HepG2 (cell line): ENCODE results near the gene DAB1. TPM values are rescaled to one million over a fixed set of nuclear protein-coding genes. Genes with fewer than 3 reads are reported as not detected.

Source experiments
- ATF1 ChIP-seq: IDR thresholded peaks from 2 replicates; pipeline ENCODE4 v1.6.1; 2016; ENCODE audit warnings: mild to moderate bottlenecking, control low read depth
- FOSL2 ChIP-seq: sonication (generic); formaldehyde crosslinking; IDR thresholded peaks from 2 replicates; pipeline ENCODE4 v1.4.0; 2020; ENCODE audit warnings: missing genetic modification reagents
- FOXJ3 ChIP-seq: sonication (generic); formaldehyde crosslinking; IDR thresholded peaks from 2 replicates; pipeline ENCODE4 v1.4.0; 2020; ENCODE audit warnings: missing genetic modification reagents, mild to moderate bottlenecking, borderline replicate concordance
- HDAC1 ChIP-seq: sonication (generic); formaldehyde crosslinking; IDR thresholded peaks from 2 replicates; pipeline ENCODE4 v1.5.1; 2020; ENCODE audit warnings: mild to moderate bottlenecking, missing genetic modification reagents
- PHF21A ChIP-seq: sonication (generic); formaldehyde crosslinking; IDR thresholded peaks from 2 replicates; pipeline ENCODE4 v1.5.0; 2020; ENCODE audit warnings: mild to moderate bottlenecking, missing genetic modification reagents
- POLR2G ChIP-seq: fragments of 200-400 bp; formaldehyde crosslinking; IDR thresholded peaks from 2 replicates; pipeline ENCODE4 v1.6.1; 2018; ENCODE audit warnings: mild to moderate bottlenecking, low read depth, low read length, moderate library complexity
- TEAD3 ChIP-seq: optimal IDR thresholded peaks from 2 replicates; pipeline ENCODE3; 2016; ENCODE audit warnings: borderline replicate concordance
- ZBTB7A ChIP-seq: sonication (generic); formaldehyde crosslinking; IDR thresholded peaks from 2 replicates; pipeline ENCODE4 v1.8.0; 2022; ENCODE audit warnings: mild to moderate bottlenecking, missing genetic modification reagents
- ZBTB7B ChIP-seq: sonication (generic); formaldehyde crosslinking; IDR thresholded peaks from 2 replicates; pipeline ENCODE4 v1.4.0; 2020; ENCODE audit warnings: missing genetic modification reagents
- polyA plus RNA-seq, 8 experiments: library from polyadenylated mRNA; depleted of rRNA in 3 of 8; stranded (reverse) in 7 of 8; unstranded in 1 of 8; fragments of >200 nt; fragmentation: Illumina TruSeq in 4 of 8; extraction: Trizol in 4 of 8; gene quantifications; 2 replicates each; pipeline versions ENCODE4 v1.2.1 to v1.2.3, GENCODE V29; 2011 to 2016; ENCODE audit warnings: low read depth in 4 of 8, missing spikeins in 1 of 8, mixed read lengths in 1 of 8; ENCODE audit not compliant: insufficient read depth in 1 of 8
- total RNA-seq, 5 experiments: library from RNA; depleted of rRNA; stranded (reverse); fragments of >200 nt; fragmentation: Illumina TruSeq; extraction: Trizol; gene quantifications; 2 replicates each; pipeline ENCODE4 v1.2.3, GENCODE V29; 2016; ENCODE audit warnings: low read depth in 1 of 5
- TF ChIP-seq, protein P1 (sequence below): sonication (generic); formaldehyde crosslinking; IDR thresholded peaks from 2 replicates; pipeline ENCODE4 v1.5.0; 2020; ENCODE audit warnings: missing genetic modification reagents, mild to moderate bottlenecking, borderline replicate concordance
- TF ChIP-seq, protein P2 (sequence below): sonication (generic); formaldehyde crosslinking; IDR thresholded peaks from 2 replicates; pipeline ENCODE4 v1.5.1; 2020; ENCODE audit warnings: mild to moderate bottlenecking, missing genetic modification reagents, borderline replicate concordance
- TF ChIP-seq, protein P3 (sequence below): sonication (generic); formaldehyde crosslinking; IDR thresholded peaks from 2 replicates; pipeline ENCODE4 v1.4.0; 2020; ENCODE audit warnings: missing genetic modification reagents
- TF ChIP-seq, protein P4 (sequence below): IDR thresholded peaks from 2 replicates; pipeline ENCODE4 v1.6.1; 2012; ENCODE audit warnings: low read depth, low read length, improper control_type of control experiment
- TF ChIP-seq, protein P5 (sequence below), 2 experiments: sonication (generic) in 1 of 2; formaldehyde crosslinking in 1 of 2; IDR thresholded peaks; 2 replicates each; pipeline versions ENCODE4 v1.4.0 to v1.6.1; 2016 to 2020; ENCODE audit warnings: borderline replicate concordance in 1 of 2, low read depth in 1 of 2, mild to moderate bottlenecking in 1 of 2, missing genetic modification reagents in 1 of 2

DAB1 gene
- total and polyA plus RNA-seq, 2 of the 13 experiments (the other 11 are each of a cell fraction or from before 2014, with no cell fraction given): 0.04 to 0.13 TPM

DNA sequence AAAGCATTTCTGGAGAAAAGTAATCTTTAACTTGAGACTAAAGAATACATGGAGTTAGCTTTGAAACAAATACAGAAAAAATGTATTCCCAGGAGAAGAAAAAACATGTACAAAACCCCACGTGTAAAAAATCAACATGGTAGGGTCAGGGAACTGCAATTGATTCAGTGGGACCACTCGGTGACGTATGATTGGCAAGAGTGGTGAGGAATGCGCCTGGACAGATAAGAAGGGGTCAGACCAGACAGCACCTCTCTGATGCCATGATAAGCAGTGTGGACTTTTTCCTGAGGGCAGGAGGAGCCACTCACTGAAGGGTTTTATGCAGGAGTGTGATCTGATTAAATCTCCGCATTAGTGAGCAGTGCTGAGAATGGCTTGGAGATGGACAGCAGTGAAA is 142.5 kb downstream of the DAB1 start (continued):
- TF ChIP-seq ATF1 (CRISPR knock-in tag) (0 out of 2 replicates have a peak, but pooled peaks have one; percentile 53), PHF21A (CRISPR knock-in tag) (peak; percentile 64; the same call in 1 of the 2 replicates), ZBTB7B (CRISPR knock-in tag) (peak; percentile 79), FOSL2 (peak; percentile 83), POLR2G (0 out of 2 replicates have a peak, but pooled peaks have one; percentile 37), TEAD3 (CRISPR knock-in tag) (peak; percentile 73), FOXJ3 (CRISPR knock-in tag) (peak; percentile 23; the same call in 1 of the 2 replicates), HDAC1 (CRISPR knock-in tag) (peak; percentile 56; the same call in 1 of the 2 replicates), ZBTB7A (CRISPR knock-in tag) (peak; percentile 37; the same call in 1 of the 2 replicates)
- TF ChIP-seq, protein P1, sequence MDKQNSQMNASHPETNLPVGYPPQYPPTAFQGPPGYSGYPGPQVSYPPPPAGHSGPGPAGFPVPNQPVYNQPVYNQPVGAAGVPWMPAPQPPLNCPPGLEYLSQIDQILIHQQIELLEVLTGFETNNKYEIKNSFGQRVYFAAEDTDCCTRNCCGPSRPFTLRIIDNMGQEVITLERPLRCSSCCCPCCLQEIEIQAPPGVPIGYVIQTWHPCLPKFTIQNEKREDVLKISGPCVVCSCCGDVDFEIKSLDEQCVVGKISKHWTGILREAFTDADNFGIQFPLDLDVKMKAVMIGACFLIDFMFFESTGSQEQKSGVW (CRISPR knock-in tag): no peak
- TF ChIP-seq, protein P2, sequence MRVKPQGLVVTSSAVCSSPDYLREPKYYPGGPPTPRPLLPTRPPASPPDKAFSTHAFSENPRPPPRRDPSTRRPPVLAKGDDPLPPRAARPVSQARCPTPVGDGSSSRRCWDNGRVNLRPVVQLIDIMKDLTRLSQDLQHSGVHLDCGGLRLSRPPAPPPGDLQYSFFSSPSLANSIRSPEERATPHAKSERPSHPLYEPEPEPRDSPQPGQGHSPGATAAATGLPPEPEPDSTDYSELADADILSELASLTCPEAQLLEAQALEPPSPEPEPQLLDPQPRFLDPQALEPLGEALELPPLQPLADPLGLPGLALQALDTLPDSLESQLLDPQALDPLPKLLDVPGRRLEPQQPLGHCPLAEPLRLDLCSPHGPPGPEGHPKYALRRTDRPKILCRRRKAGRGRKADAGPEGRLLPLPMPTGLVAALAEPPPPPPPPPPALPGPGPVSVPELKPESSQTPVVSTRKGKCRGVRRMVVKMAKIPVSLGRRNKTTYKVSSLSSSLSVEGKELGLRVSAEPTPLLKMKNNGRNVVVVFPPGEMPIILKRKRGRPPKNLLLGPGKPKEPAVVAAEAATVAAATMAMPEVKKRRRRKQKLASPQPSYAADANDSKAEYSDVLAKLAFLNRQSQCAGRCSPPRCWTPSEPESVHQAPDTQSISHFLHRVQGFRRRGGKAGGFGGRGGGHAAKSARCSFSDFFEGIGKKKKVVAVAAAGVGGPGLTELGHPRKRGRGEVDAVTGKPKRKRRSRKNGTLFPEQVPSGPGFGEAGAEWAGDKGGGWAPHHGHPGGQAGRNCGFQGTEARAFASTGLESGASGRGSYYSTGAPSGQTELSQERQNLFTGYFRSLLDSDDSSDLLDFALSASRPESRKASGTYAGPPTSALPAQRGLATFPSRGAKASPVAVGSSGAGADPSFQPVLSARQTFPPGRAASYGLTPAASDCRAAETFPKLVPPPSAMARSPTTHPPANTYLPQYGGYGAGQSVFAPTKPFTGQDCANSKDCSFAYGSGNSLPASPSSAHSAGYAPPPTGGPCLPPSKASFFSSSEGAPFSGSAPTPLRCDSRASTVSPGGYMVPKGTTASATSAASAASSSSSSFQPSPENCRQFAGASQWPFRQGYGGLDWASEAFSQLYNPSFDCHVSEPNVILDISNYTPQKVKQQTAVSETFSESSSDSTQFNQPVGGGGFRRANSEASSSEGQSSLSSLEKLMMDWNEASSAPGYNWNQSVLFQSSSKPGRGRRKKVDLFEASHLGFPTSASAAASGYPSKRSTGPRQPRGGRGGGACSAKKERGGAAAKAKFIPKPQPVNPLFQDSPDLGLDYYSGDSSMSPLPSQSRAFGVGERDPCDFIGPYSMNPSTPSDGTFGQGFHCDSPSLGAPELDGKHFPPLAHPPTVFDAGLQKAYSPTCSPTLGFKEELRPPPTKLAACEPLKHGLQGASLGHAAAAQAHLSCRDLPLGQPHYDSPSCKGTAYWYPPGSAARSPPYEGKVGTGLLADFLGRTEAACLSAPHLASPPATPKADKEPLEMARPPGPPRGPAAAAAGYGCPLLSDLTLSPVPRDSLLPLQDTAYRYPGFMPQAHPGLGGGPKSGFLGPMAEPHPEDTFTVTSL: peak; percentile 76; the same call in 1 of the 2 replicates
- TF ChIP-seq, protein P3, sequence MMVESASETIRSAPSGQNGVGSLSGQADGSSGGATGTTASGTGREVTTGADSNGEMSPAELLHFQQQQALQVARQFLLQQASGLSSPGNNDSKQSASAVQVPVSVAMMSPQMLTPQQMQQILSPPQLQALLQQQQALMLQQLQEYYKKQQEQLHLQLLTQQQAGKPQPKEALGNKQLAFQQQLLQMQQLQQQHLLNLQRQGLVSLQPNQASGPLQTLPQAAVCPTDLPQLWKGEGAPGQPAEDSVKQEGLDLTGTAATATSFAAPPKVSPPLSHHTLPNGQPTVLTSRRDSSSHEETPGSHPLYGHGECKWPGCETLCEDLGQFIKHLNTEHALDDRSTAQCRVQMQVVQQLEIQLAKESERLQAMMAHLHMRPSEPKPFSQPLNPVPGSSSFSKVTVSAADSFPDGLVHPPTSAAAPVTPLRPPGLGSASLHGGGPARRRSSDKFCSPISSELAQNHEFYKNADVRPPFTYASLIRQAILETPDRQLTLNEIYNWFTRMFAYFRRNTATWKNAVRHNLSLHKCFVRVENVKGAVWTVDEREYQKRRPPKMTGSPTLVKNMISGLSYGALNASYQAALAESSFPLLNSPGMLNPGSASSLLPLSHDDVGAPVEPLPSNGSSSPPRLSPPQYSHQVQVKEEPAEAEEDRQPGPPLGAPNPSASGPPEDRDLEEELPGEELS: peak; percentile 67
- TF ChIP-seq, protein P4, sequence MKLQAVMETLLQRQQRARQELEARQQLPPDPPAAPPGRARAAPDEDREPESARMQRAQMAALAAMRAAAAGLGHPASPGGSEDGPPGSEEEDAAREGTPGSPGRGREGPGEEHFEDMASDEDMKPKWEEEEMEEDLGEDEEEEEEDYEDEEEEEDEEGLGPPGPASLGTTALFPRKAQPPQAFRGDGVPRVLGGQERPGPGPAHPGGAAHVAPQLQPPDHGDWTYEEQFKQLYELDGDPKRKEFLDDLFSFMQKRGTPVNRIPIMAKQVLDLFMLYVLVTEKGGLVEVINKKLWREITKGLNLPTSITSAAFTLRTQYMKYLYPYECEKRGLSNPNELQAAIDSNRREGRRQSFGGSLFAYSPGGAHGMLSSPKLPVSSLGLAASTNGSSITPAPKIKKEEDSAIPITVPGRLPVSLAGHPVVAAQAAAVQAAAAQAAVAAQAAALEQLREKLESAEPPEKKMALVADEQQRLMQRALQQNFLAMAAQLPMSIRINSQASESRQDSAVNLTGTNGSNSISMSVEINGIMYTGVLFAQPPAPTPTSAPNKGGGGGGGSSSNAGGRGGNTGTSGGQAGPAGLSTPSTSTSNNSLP: peak; percentile 19; the same call in 1 of the 2 replicates
- TF ChIP-seq, protein P5, sequence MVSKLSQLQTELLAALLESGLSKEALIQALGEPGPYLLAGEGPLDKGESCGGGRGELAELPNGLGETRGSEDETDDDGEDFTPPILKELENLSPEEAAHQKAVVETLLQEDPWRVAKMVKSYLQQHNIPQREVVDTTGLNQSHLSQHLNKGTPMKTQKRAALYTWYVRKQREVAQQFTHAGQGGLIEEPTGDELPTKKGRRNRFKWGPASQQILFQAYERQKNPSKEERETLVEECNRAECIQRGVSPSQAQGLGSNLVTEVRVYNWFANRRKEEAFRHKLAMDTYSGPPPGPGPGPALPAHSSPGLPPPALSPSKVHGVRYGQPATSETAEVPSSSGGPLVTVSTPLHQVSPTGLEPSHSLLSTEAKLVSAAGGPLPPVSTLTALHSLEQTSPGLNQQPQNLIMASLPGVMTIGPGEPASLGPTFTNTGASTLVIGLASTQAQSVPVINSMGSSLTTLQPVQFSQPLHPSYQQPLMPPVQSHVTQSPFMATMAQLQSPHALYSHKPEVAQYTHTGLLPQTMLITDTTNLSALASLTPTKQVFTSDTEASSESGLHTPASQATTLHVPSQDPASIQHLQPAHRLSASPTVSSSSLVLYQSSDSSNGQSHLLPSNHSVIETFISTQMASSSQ (IDR thresholded peaks at IDR 0.05; ENCODE audit: low read depth): peak; percentile 47; the same call in 1 of the 2 replicates
- TF ChIP-seq, protein P5 (CRISPR knock-in tag; IDR thresholded peaks at IDR 0.05; ENCODE audit: borderline replicate concordance): no peak
